H1 (cell line): ENCODE data around the gene OGFR. TPM values are rescaled to one million over a fixed set of nuclear protein-coding genes. Genes with fewer than 3 reads are reported as not detected.
A peak's percentile ranks its signal among the peaks of the same experiment; 100 is the strongest.

Source experiments
- CTCF ChIA-PET: fragments of 300-600 bp; sonication (Branson Sonifier 250); formaldehyde crosslinking; loops from one replicate; lab custom pipeline; 2021; ENCODE audit not compliant: partially characterized antibody; lab: Charles Lee
- POLR2A ChIA-PET: fragments of 300-600 bp; sonication (Branson Sonifier 250); formaldehyde crosslinking; loops from one replicate; lab custom pipeline; 2021; ENCODE audit warnings: inconsistent platforms; ENCODE audit not compliant: partially characterized antibody; lab: Charles Lee
- DNase-seq, 2 experiments: peaks; one replicate each; pipeline versions ENCODE4 v3.0.0 to v3.0.0-alpha.2; 2010 to 2022; ENCODE audit warnings: low spot score in 2 of 2, low read depth in 1 of 2, mixed read lengths in 1 of 2
- FAIRE-seq: peaks from 2 replicates; lab custom pipeline; 2011; peaks lifted over from hg19 to GRCh38; lab: Jason Lieb, UNC
- H2AFZ ChIP-seq: 2 replicates; pipeline ENCODE4 v1.8.1; 2012; ENCODE audit warnings: low read length, inconsistent platforms
- H2AK5ac ChIP-seq: 2 replicates; pipeline ENCODE4 v1.6.1; 2013; ENCODE audit warnings: low read depth, low read length
- H2BK120ac ChIP-seq: replicated peaks from 2 replicates; pipeline ENCODE3; 2013; ENCODE audit warnings: low read depth, low read length, inconsistent platforms
- H2BK12ac ChIP-seq: 2 replicates; pipeline ENCODE4 v1.6.1; 2013; ENCODE audit warnings: low read depth, low read length
- H2BK15ac ChIP-seq: 2 replicates; pipeline ENCODE4 v1.6.1; 2013; ENCODE audit warnings: low read length
- H2BK20ac ChIP-seq: 2 replicates; pipeline ENCODE4 v1.6.1; 2013; ENCODE audit warnings: low read length
- H2BK5ac ChIP-seq: 2 replicates; pipeline ENCODE4 v1.6.1; 2013; ENCODE audit warnings: low read depth, low read length
- H3K14ac ChIP-seq: 2 replicates; pipeline ENCODE4 v1.6.1; 2013; ENCODE audit warnings: inconsistent platforms; ENCODE audit not compliant: insufficient read length
- H3K18ac ChIP-seq: 2 replicates; pipeline ENCODE4 v1.6.1; 2013; ENCODE audit warnings: low read length; ENCODE audit errors: extremely low read depth
- H3K23ac ChIP-seq: 2 replicates; pipeline ENCODE4 v1.6.1; 2013; ENCODE audit warnings: inconsistent platforms; ENCODE audit not compliant: insufficient read length
- H3K23me2 ChIP-seq: 2 replicates; pipeline ENCODE4 v1.6.1; 2013; ENCODE audit warnings: low read depth, low read length
- H3K27ac ChIP-seq: 2 replicates; pipeline ENCODE4 v1.6.1; 2011; ENCODE audit warnings: low read depth, low read length, inconsistent platforms
- H3K27me3 ChIP-seq, 4 experiments: replicated peaks in 1 of 4; 1 replicate in 1 of 4; 2 replicates in 3 of 4; pipeline versions ENCODE4 v1.6.1 to v1.8.1; 2011 to 2013; ENCODE audit warnings: low read length in 3 of 4, mild to moderate bottlenecking in 3 of 4, inconsistent platforms in 2 of 4, mixed read lengths in 2 of 4, moderate library complexity in 1 of 4; ENCODE audit not compliant: control insufficient read depth in 3 of 4, insufficient read depth in 3 of 4; ENCODE audit errors: extremely low read depth in 1 of 4
- H3K36me3 ChIP-seq, 4 experiments: 2 replicates each; pipeline versions ENCODE4 v1.6.1 to v1.8.1; 2011 to 2013; ENCODE audit warnings: mild to moderate bottlenecking in 4 of 4, low read length in 3 of 4, moderate library complexity in 2 of 4, control low read depth in 1 of 4, inconsistent platforms in 1 of 4; ENCODE audit not compliant: insufficient read depth in 4 of 4, control insufficient read depth in 2 of 4
- H3K4ac ChIP-seq: replicated peaks from 2 replicates; pipeline ENCODE3; 2013; ENCODE audit warnings: low read length, low read depth, mixed read lengths, inconsistent platforms; ENCODE audit not compliant: insufficient read length
- H3K4me1 ChIP-seq, 4 experiments: replicated peaks in 1 of 4; 1 replicate in 1 of 4; 2 replicates in 3 of 4; pipeline versions ENCODE4 v1.6.1 to v1.8.1; 2011 to 2013; ENCODE audit warnings: low read length in 3 of 4, inconsistent platforms in 2 of 4, mixed read lengths in 1 of 4; ENCODE audit not compliant: insufficient read depth in 4 of 4, control insufficient read depth in 3 of 4
- H3K4me2 ChIP-seq, 2 experiments: 2 replicates each; pipeline versions ENCODE4 v1.6.1 to v1.8.1; 2011 to 2013; ENCODE audit warnings: low read depth in 2 of 2, low read length in 2 of 2, control low read depth in 1 of 2, inconsistent platforms in 1 of 2, mild to moderate bottlenecking in 1 of 2; ENCODE audit not compliant: insufficient read depth in 1 of 2
- H3K4me3 ChIP-seq, 4 experiments: fragments of 200-600, 300-600 bp in 1 of 4; sonication (generic), shearing (Covaris generic), sonication (Bioruptor Twin) in 1 of 4; 2 replicates each; pipeline versions ENCODE4 v1.5.1 to v1.8.1; 2011 to 2016; ENCODE audit warnings: low read length in 4 of 4, low read depth in 3 of 4, control low read depth in 2 of 4, inconsistent platforms in 2 of 4, mild to moderate bottlenecking in 2 of 4, mixed read lengths in 1 of 4, moderate library complexity in 1 of 4; ENCODE audit not compliant: insufficient read depth in 2 of 4; ENCODE audit errors: extremely low read depth in 1 of 4
- H3K56ac ChIP-seq: replicated peaks from 2 replicates; pipeline ENCODE3; 2013; ENCODE audit warnings: low read depth, mild to moderate bottlenecking, mixed read lengths, low read length, inconsistent platforms; ENCODE audit not compliant: insufficient read length
- H3K79me1 ChIP-seq: 2 replicates; pipeline ENCODE4 v1.6.1; 2013; ENCODE audit warnings: low read depth, low read length, control low read depth
- H3K79me2 ChIP-seq, 2 experiments: 2 replicates each; pipeline versions ENCODE4 v1.6.1 to v1.8.1; 2012 to 2013; ENCODE audit warnings: low read length in 2 of 2, mild to moderate bottlenecking in 2 of 2, inconsistent platforms in 1 of 2; ENCODE audit not compliant: insufficient read depth in 2 of 2, control insufficient read depth in 1 of 2
- H3K9ac ChIP-seq, 4 experiments: replicated peaks in 1 of 4; 1 replicate in 1 of 4; 2 replicates in 3 of 4; pipeline versions ENCODE4 v1.6.1 to v1.8.1; 2011 to 2013; ENCODE audit warnings: low read depth in 3 of 4, low read length in 3 of 4, control low read depth in 2 of 4, mild to moderate bottlenecking in 2 of 4, moderate library complexity in 2 of 4, inconsistent platforms in 1 of 4; ENCODE audit errors: extremely low read depth in 1 of 4
- H3K9me3 ChIP-seq, 2 experiments: 2 replicates each; pipeline versions ENCODE4 v1.6.1 to v1.8.1; 2012 to 2013; ENCODE audit warnings: mild to moderate bottlenecking in 2 of 2, moderate library complexity in 2 of 2, control low read depth in 1 of 2, inconsistent platforms in 1 of 2, low read depth in 1 of 2, low read length in 1 of 2, mixed read lengths in 1 of 2; ENCODE audit not compliant: insufficient read depth in 2 of 2
- H4K20me1 ChIP-seq, 2 experiments: replicated peaks in 1 of 2; 2 replicates each; pipeline versions ENCODE3 to v1.8.1; 2011 to 2013; ENCODE audit warnings: inconsistent platforms in 2 of 2, low read length in 2 of 2, mild to moderate bottlenecking in 1 of 2; ENCODE audit not compliant: insufficient read depth in 2 of 2, control insufficient read depth in 1 of 2
- H4K5ac ChIP-seq: 2 replicates; pipeline ENCODE4 v1.6.1; 2013; ENCODE audit warnings: low read length, low read depth, mixed read lengths, inconsistent platforms; ENCODE audit not compliant: insufficient read length
- H4K8ac ChIP-seq: 2 replicates; pipeline ENCODE4 v1.8.0; 2013; ENCODE audit warnings: mild to moderate bottlenecking, moderate library complexity, low read length, inconsistent platforms; ENCODE audit not compliant: insufficient read depth; ENCODE audit errors: extremely low read depth
- H4K91ac ChIP-seq: replicated peaks from 2 replicates; pipeline ENCODE3; 2013; ENCODE audit warnings: low read length, mixed read lengths, inconsistent platforms; ENCODE audit not compliant: insufficient read length
- ASH2L ChIP-seq: fragments of 200-600, 300-600 bp; sonication (generic); IDR thresholded peaks from one replicate; pipeline ENCODE4 v1.7.1; 2017; ENCODE audit warnings: low read length
- KDM1A ChIP-seq: fragments of 200-600, 300-600 bp; sonication (generic); IDR thresholded peaks from 2 replicates; pipeline ENCODE4 v1.7.1; 2016; ENCODE audit warnings: mild to moderate bottlenecking, low read length, borderline replicate concordance
- NRF1 ChIP-seq: IDR thresholded peaks from 2 replicates; pipeline ENCODE4 v1.6.1; 2011; ENCODE audit warnings: mild to moderate bottlenecking, low read depth, low read length, improper control_type of control experiment
- POLR2AphosphoS5 ChIP-seq: IDR thresholded peaks from 2 replicates; pipeline ENCODE4 v1.6.1; 2011; ENCODE audit warnings: low read depth, low read length
- POU5F1 ChIP-seq: IDR thresholded peaks from 2 replicates; pipeline ENCODE4 v1.6.1; 2011; ENCODE audit warnings: low read depth, mild to moderate bottlenecking, low read length, moderate library complexity
- RXRA ChIP-seq: IDR thresholded peaks from 2 replicates; pipeline ENCODE4 v1.6.1; 2011; ENCODE audit warnings: low read depth, mild to moderate bottlenecking, low read length, moderate library complexity; ENCODE audit not compliant: insufficient read depth
- TBP ChIP-seq: IDR thresholded peaks from 2 replicates; pipeline ENCODE4 v1.6.1; 2011; ENCODE audit warnings: low read depth, low read length, improper control_type of control experiment
- USF2 ChIP-seq: IDR thresholded peaks from 2 replicates; pipeline ENCODE4 v1.6.1; 2011; ENCODE audit warnings: low read length, improper control_type of control experiment
- WGBS, 2 experiments: shearing (Covaris generic) in 1 of 2; methylation state at CpG; one replicate each; pipeline versions ENCODE4 v1.1.6 to v1.1.7; 2013 to 2015; ENCODE audit warnings: low lambda C conversion rate in 2 of 2, mixed read lengths in 2 of 2, inconsistent platforms in 1 of 2, low coverage in 1 of 2, missing lambda C conversion rate in 1 of 2; ENCODE audit not compliant: insufficient replicate concordance in 2 of 2, insufficient coverage in 1 of 2, insufficient read length in 1 of 2; ENCODE audit errors: extremely low coverage in 1 of 2, missing lambda C conversion rate in 1 of 2; 5-methylcytosine and 5-hydroxymethylcytosine counted together
- polyA plus RNA-seq, 7 experiments: library from polyadenylated mRNA; depleted of rRNA in 3 of 7; stranded (reverse) in 5 of 7; unstranded in 2 of 7; fragments of >200 nt in 5 of 7; fragments of 200-250 nt in 2 of 7; gene quantifications; 1 replicate in 5 of 7; 2 replicates in 1 of 7; 4 replicates in 1 of 7; pipeline versions ENCODE4 v1.2.1 to v1.2.3, GENCODE V29; 2011 to 2013; ENCODE audit warnings: missing spikeins in 2 of 7, mixed read lengths in 2 of 7
- total RNA-seq: library from RNA; stranded (reverse); fragmentation: NEBNext Ultra II Directional; extraction: Animal tissue kit (Norgen Biotek cat#: 25700); gene quantifications from 2 replicates; pipeline ENCODE4 v1.2.1, GENCODE V29; 2021

The OGFR gene
- total and polyA plus RNA-seq, 2 of the 8 experiments (the other 6 are each of a cell fraction or from before 2014, with no cell fraction given), result 13.9 to 25.1 TPM

GRCh38 chr20:62815066-62815991 is 10.7 kb downstream of the OGFR start:
- Histone ChIP-seq H3K36me3 (peaks cover 0 to 19% (median 4%) of the 10 kb centered on the region in 4 experiments; a peak in 2 of 8 replicates), H3K4me3 (peak overlapping the region; percentile 54 to 71 (median 63)), H2BK15ac (peak overlapping the region; percentile 96; the same call in 1 of the 2 replicates), H3K4me1 (peaks cover 0 to 17% (median 11%) of the 10 kb centered on the region in 4 experiments; a peak in 5 of 7 replicates), H2AK5ac (no peak overlapping the region; the same call in 1 of the 2 replicates), H4K20me1 (peaks cover 0 to 3% of the 10 kb centered on the region in 2 experiments), H3K9ac (peak overlapping the region in 2 of 4 experiments; percentile 19 to 25; a peak in 1 of 7 replicates), H4K8ac (peak overlapping the region; percentile 77; the same call in 1 of the 2 replicates), H3K23ac (no peak overlapping the region), H3K79me1 (no peaks in the 10 kb centered on the region), H3K23me2 (peaks cover 13% of the 10 kb centered on the region), H4K91ac (peak overlapping the region; percentile 39), H2AFZ (no peak overlapping the region), H2BK120ac (no peak overlapping the region), H3K4me2 (peak overlapping the region; percentile 62 to 97), H3K14ac (no peak overlapping the region), H3K4ac (peak overlapping the region; percentile 55), H3K79me2 (no peaks in the 10 kb centered on the region), H2BK20ac (peak overlapping the region; percentile 48; the same call in 1 of the 2 replicates), H3K27me3 (peaks cover 0 to 8% (median 2%) of the 10 kb centered on the region in 4 experiments; a peak in 2 of 7 replicates), H4K5ac (peak overlapping the region; percentile 65), H3K27ac (no peak overlapping the region; the same call in 1 of the 2 replicates), H2BK5ac (peak overlapping the region; percentile 82; the same call in 1 of the 2 replicates), H3K56ac (no peak overlapping the region), H3K18ac (peak overlapping the region; percentile 64), H3K9me3 (no peaks in the 10 kb centered on the region), H2BK12ac (peak overlapping the region; percentile 88)
- ChIA-PET CTCF (interaction anchor here (0.6 to 3.5 kb wide), 11 partner anchors 8 to 157 kb away, joined by 3 to 15 read pairs (median 3); partner anchors contain the start of gene OGFR), POLR2A (interaction anchor here (0.6 to 4.6 kb wide), 34 partner anchors 8 to 451 kb away, joined by 3 to 22 read pairs (median 5); partner anchors contain the start of genes GID8, MRGBP, NTSR1 and OGFR)
- DNase-seq (peak; percentile 54 to 73), FAIRE-seq (peak; percentile 7)
- 13% methylated on average over 24 of the region's 24 CpGs; no CpG with 5 or more reads in 1 of the 2 experiments for WGBS, 2 experiments
- no peak; the same call in 1 of the 2 replicates for TF ChIP-seq TBP
- no peak for TF ChIP-seq USF2
- peak; percentile 46; the same call in 1 of the 2 replicates for TF ChIP-seq POLR2AphosphoS5
- peak; percentile 86 for TF ChIP-seq KDM1A
- no peak for TF ChIP-seq NRF1
- no peak for TF ChIP-seq POU5F1
- TF ChIP-seq ASH2L, result peak; percentile 80
- no peak for TF ChIP-seq RXRA
